IMR-90 (cell line): ENCODE data around the gene NTN4. TPM values are rescaled to one million over a fixed set of nuclear protein-coding genes. Genes with fewer than 3 reads are reported as not detected.

Source experiments
- ATAC-seq: fragments of 200-7000 bp; cut with Tn5 transposase; 2 replicates; pipeline ENCODE4 v1.9.1; 2020; ENCODE audit warnings: low read depth, mild to moderate bottlenecking, moderate library complexity
- BruUV-seq: library from RNA; stranded (reverse); fragments of 400-500 nt; replicated peaks from 2 replicates; lab custom pipeline; 2021; lab: Mats Ljungman, UMichigan
- CTCF ChIA-PET: fragments of 300-600 bp; formaldehyde crosslinking; extraction: SDS; loops from one replicate; lab custom pipeline; 2021; ENCODE audit warnings: antibody characterized with exemption; lab: Yijun Ruan, JAX
- POLR2A ChIA-PET: fragments of 300-600 bp; sonication (Branson Sonifier 250); formaldehyde crosslinking; loops from one replicate; lab custom pipeline; 2022; ENCODE audit warnings: antibody characterized with exemption; ENCODE audit not compliant: unreplicated experiment; lab: Charles Lee
- DNase-seq: peaks from one replicate; pipeline ENCODE4 v3.0.0; 2013
- H2AFZ ChIP-seq: replicated peaks from 2 replicates; pipeline ENCODE3; 2013; ENCODE audit warnings: low read length, mild to moderate bottlenecking; ENCODE audit not compliant: poor library complexity
- H2AK5ac ChIP-seq: 2 replicates; pipeline ENCODE4 v1.6.1; 2013; ENCODE audit warnings: low read depth, low read length, inconsistent platforms
- H2AK9ac ChIP-seq: replicated peaks from 2 replicates; pipeline ENCODE3; 2013; ENCODE audit warnings: mild to moderate bottlenecking, low read depth, low read length, moderate library complexity; ENCODE audit not compliant: poor library complexity
- H2BK120ac ChIP-seq: 2 replicates; pipeline ENCODE4 v1.6.1; 2013; ENCODE audit warnings: low read depth, low read length, inconsistent platforms
- H2BK15ac ChIP-seq: 3 replicates; pipeline ENCODE4 v1.6.1; 2013; ENCODE audit warnings: low read depth, low read length, inconsistent platforms
- H2BK20ac ChIP-seq: 2 replicates; pipeline ENCODE4 v1.6.1; 2013; ENCODE audit warnings: low read depth, mild to moderate bottlenecking, inconsistent platforms, low read length, moderate library complexity
- H2BK5ac ChIP-seq: 2 replicates; pipeline ENCODE4 v1.6.1; 2013; ENCODE audit warnings: mild to moderate bottlenecking, low read depth, low read length, inconsistent platforms; ENCODE audit not compliant: poor library complexity, severe bottlenecking
- H3K14ac ChIP-seq: replicated peaks from 2 replicates; pipeline ENCODE4 v1.6.1; 2013; ENCODE audit warnings: low read depth, low read length, inconsistent platforms
- H3K18ac ChIP-seq: 2 replicates; pipeline ENCODE4 v1.6.1; 2013; ENCODE audit warnings: low read depth, low read length, control low read depth
- H3K23ac ChIP-seq: 2 replicates; pipeline ENCODE4 v1.6.1; 2013; ENCODE audit warnings: low read depth, low read length, inconsistent platforms
- H3K27ac ChIP-seq: 2 replicates; pipeline ENCODE4 v1.5.1; 2013; ENCODE audit warnings: mild to moderate bottlenecking, control low read depth, low read length; ENCODE audit not compliant: insufficient read depth
- H3K27me3 ChIP-seq: 2 replicates; pipeline ENCODE4 v1.6.1; 2013; ENCODE audit warnings: low read length; ENCODE audit not compliant: control insufficient read depth, insufficient read depth
- H3K36me3 ChIP-seq: 2 replicates; pipeline ENCODE4 v1.6.1; 2013; ENCODE audit warnings: low read length, mixed read lengths; ENCODE audit not compliant: control insufficient read depth, insufficient read depth
- H3K4ac ChIP-seq: 2 replicates; pipeline ENCODE4 v1.6.1; 2013; ENCODE audit warnings: low read depth, low read length, inconsistent platforms
- H3K4me1 ChIP-seq: 2 replicates; pipeline ENCODE4 v1.6.1; 2013; ENCODE audit warnings: low read length, mixed read lengths; ENCODE audit not compliant: control insufficient read depth, insufficient read depth
- H3K4me2 ChIP-seq: 2 replicates; pipeline ENCODE4 v1.6.1; 2013; ENCODE audit warnings: low read depth, mild to moderate bottlenecking, control low read depth, low read length, moderate library complexity
- H3K4me3 ChIP-seq: 2 replicates; pipeline ENCODE4 v1.5.1; 2013; ENCODE audit warnings: low read depth, mild to moderate bottlenecking, control low read depth, low read length, moderate library complexity; ENCODE audit not compliant: insufficient read depth
- H3K56ac ChIP-seq: 2 replicates; pipeline ENCODE4 v1.6.1; 2013; ENCODE audit warnings: low read length, inconsistent platforms; ENCODE audit not compliant: insufficient read depth; ENCODE audit errors: extremely low read depth
- H3K79me1 ChIP-seq, 2 experiments: 2 replicates each; pipeline ENCODE4 v1.6.1; 2013; ENCODE audit warnings: low read length in 2 of 2, inconsistent platforms in 1 of 2, low read depth in 1 of 2
- H3K9ac ChIP-seq: 2 replicates; pipeline ENCODE4 v1.6.1; 2013; ENCODE audit warnings: low read depth, low read length, control low read depth
- H3K9me1 ChIP-seq: 2 replicates; pipeline ENCODE4 v1.6.1; 2013; ENCODE audit warnings: low read length, inconsistent platforms; ENCODE audit not compliant: insufficient read depth
- H3K9me3 ChIP-seq: 2 replicates; pipeline ENCODE4 v1.6.1; 2013; ENCODE audit warnings: low read length; ENCODE audit not compliant: control insufficient read depth, insufficient read depth
- H4K20me1 ChIP-seq: 2 replicates; pipeline ENCODE4 v1.6.1; 2013; ENCODE audit warnings: low read length, inconsistent platforms; ENCODE audit not compliant: insufficient read depth
- H4K5ac ChIP-seq: 2 replicates; pipeline ENCODE4 v1.6.1; 2013; ENCODE audit warnings: mild to moderate bottlenecking, low read depth, low read length, control low read depth
- H4K8ac ChIP-seq, 2 experiments: 2 replicates each; pipeline ENCODE4 v1.6.1; 2013; ENCODE audit warnings: low read depth in 2 of 2, low read length in 2 of 2, control low read depth in 1 of 2, inconsistent platforms in 1 of 2
- H4K91ac ChIP-seq: 2 replicates; pipeline ENCODE4 v1.6.1; 2013; ENCODE audit warnings: low read depth, low read length, inconsistent platforms; ENCODE audit not compliant: insufficient read depth
- BHLHE40 ChIP-seq: fragments of 150-350 bp; IDR thresholded peaks from 2 replicates; pipeline ENCODE4 v1.6.1; 2016; ENCODE audit warnings: mild to moderate bottlenecking, low read depth, low read length
- CEBPB ChIP-seq: IDR thresholded peaks from 2 replicates; pipeline ENCODE4 v1.6.1; 2012; ENCODE audit warnings: low read depth, low read length, improper control_type of control experiment
- CHD1 ChIP-seq: IDR thresholded peaks from 2 replicates; pipeline ENCODE4 v1.6.1; 2012; ENCODE audit warnings: low read depth, low read length, improper control_type of control experiment
- ELK1 ChIP-seq: fragments of 150-350 bp; IDR thresholded peaks from 2 replicates; pipeline ENCODE4 v1.6.1; 2016; ENCODE audit warnings: low read depth, mild to moderate bottlenecking, low read length, moderate library complexity, borderline replicate concordance
- FOS ChIP-seq: fragments of 150-350 bp; IDR thresholded peaks from 2 replicates; pipeline ENCODE4 v1.6.1; 2016; ENCODE audit warnings: low read depth, low read length
- MAFK ChIP-seq: IDR thresholded peaks from 2 replicates; pipeline ENCODE4 v1.6.1; 2012; ENCODE audit warnings: low read depth, low read length, improper control_type of control experiment
- MAZ ChIP-seq: IDR thresholded peaks from 2 replicates; pipeline ENCODE4 v1.6.1; 2012; ENCODE audit warnings: low read depth, mild to moderate bottlenecking, low read length, improper control_type of control experiment, moderate library complexity, borderline replicate concordance
- MXI1 ChIP-seq: IDR thresholded peaks from 2 replicates; pipeline ENCODE4 v1.6.1; 2012; ENCODE audit warnings: low read depth, mild to moderate bottlenecking, low read length, moderate library complexity, borderline replicate concordance
- NFE2L2 ChIP-seq: fragments of 150-350 bp; IDR thresholded peaks from 2 replicates; pipeline ENCODE4 v1.6.1; 2016; ENCODE audit warnings: low read depth, mild to moderate bottlenecking, low read length
- POLR2A ChIP-seq: IDR thresholded peaks from 2 replicates; pipeline ENCODE4 v1.6.1; 2012; ENCODE audit warnings: mild to moderate bottlenecking, low read depth, low read length
- RAD21 ChIP-seq: IDR thresholded peaks from 2 replicates; pipeline ENCODE4 v1.6.1; 2012; ENCODE audit warnings: low read length, improper control_type of control experiment
- RCOR1 ChIP-seq: IDR thresholded peaks from 2 replicates; pipeline ENCODE4 v1.6.1; 2012; ENCODE audit warnings: mild to moderate bottlenecking, low read length, improper control_type of control experiment; ENCODE audit not compliant: insufficient replicate concordance
- RFX5 ChIP-seq: IDR thresholded peaks from 2 replicates; pipeline ENCODE4 v1.8.0; 2012; ENCODE audit warnings: low read depth, mild to moderate bottlenecking, low read length, moderate library complexity
- SMC3 ChIP-seq: fragments of 150-350 bp; IDR thresholded peaks from 2 replicates; pipeline ENCODE4 v1.6.1; 2016; ENCODE audit warnings: low read depth, mild to moderate bottlenecking, antibody characterized with exemption, low read length, moderate library complexity
- USF2 ChIP-seq: fragments of 150-350 bp; IDR thresholded peaks from 2 replicates; pipeline ENCODE4 v1.6.1; 2017; ENCODE audit warnings: mild to moderate bottlenecking, antibody characterized with exemption, low read length, low read depth
- WGBS, 2 experiments: methylation state at CpG; one replicate each; pipeline versions ENCODE4 v1.1.5 to v1.1.7; 2013; ENCODE audit warnings: missing lambda C conversion rate in 2 of 2; ENCODE audit not compliant: insufficient read length in 1 of 2; ENCODE audit errors: extremely low coverage in 2 of 2; 5-methylcytosine and 5-hydroxymethylcytosine counted together
- dilution Hi-C: fragments of 300-500 bp; cut with HindIII; formaldehyde crosslinking; loops from one replicate; pipeline ENCODE4 v1.14.3; 2018; ENCODE audit warnings: low sequenced_read_pairs; ENCODE audit not compliant: unreplicated experiment
- in situ Hi-C: fragments of 300-500 bp; cut with MboI; formaldehyde crosslinking; loops from 3 replicates; pipeline ENCODE4 v1.14.3; 2019; ENCODE audit warnings: low sequenced_read_pairs, inconsistent platforms, mixed read lengths
- intact Hi-C: fragments of 100-400 bp; cut with micrococcal nuclease; formaldehyde crosslinking; loops from 2 replicates; pipeline ENCODE4 v1.10.0; 2022
- polyA plus RNA-seq, 3 experiments: library from polyadenylated mRNA; depleted of rRNA; stranded (reverse); fragments of >200 nt; gene quantifications; 2 replicates each; pipeline ENCODE4 v1.2.3, GENCODE V29; 2012; ENCODE audit warnings: low replicate concordance in 1 of 3
- total RNA-seq: library from RNA; depleted of rRNA; stranded (reverse); fragments of >200 nt; gene quantifications from 2 replicates; pipeline ENCODE4 v1.2.3, GENCODE V29; 2012

Gene NTN4
- total and polyA plus RNA-seq, 2 of the 4 experiments (the other 2 are of a cell fraction): 54.6 to 56.6 TPM

- TF ChIP-seq ELK1: no peak
- no peak for TF ChIP-seq RFX5
Observed at GRCh38 chr12:95646781-95647190, 143.8 kb downstream of the NTN4 start (continued).

- Histone ChIP-seq H2AK5ac (peak overlapping the region; percentile 81), H2BK20ac (peak overlapping the region; percentile 95), H3K9me3 (no peaks in the 10 kb centered on the region), H3K4me2 (no peak overlapping the region), H2BK15ac (peak overlapping the region; percentile 73; the same call in 2 of the 3 replicates), H3K9ac (no peak overlapping the region), H4K91ac (peak overlapping the region; percentile 84), H2AK9ac (no peak overlapping the region), H2AFZ (peak overlapping the region; percentile 35), H4K8ac (peak overlapping the region; percentile 41 to 45; a peak in 3 of 4 replicates), H3K14ac (peak overlapping the region; percentile 53), H3K4ac (peak overlapping the region; percentile 86), H3K9me1 (peaks cover 17% of the 10 kb centered on the region), H3K56ac (no peak overlapping the region), H4K5ac (peak overlapping the region; percentile 45), H3K27ac (no peak overlapping the region), H3K23ac (0 out of 2 replicates have a peak overlapping the region, but pooled peaks have one; percentile 14), H3K18ac (peak overlapping the region; percentile 21), H3K27me3 (no peaks in the 10 kb centered on the region), H3K4me3 (no peak overlapping the region), H3K4me1 (peaks cover 13% of the 10 kb centered on the region), H2BK120ac (peak overlapping the region; percentile 94), H4K20me1 (no peaks in the 10 kb centered on the region), H3K36me3 (no peaks in the 10 kb centered on the region), H3K79me1 (peaks cover 0 to 6% of the 10 kb centered on the region in 2 experiments; a peak in 2 of 4 replicates), H2BK5ac (no peak overlapping the region)
- DNase-seq: no peak
- ChIA-PET POLR2A (no interaction called here), CTCF (interaction anchor here (1.1 kb wide), 1 partner anchor 8 kb away, joined by 4 read pairs; no protein-coding TSS in a partner anchor)
- BruUV-seq: no TSS peak
- TF ChIP-seq MXI1: no peak
- TF ChIP-seq MAFK: no peak
- no peak for TF ChIP-seq USF2
- no peak for TF ChIP-seq RFX5
- no peak for TF ChIP-seq FOS
- no peak for TF ChIP-seq MAZ
- TF ChIP-seq CHD1: no peak
- TF ChIP-seq BHLHE40: no peak
- TF ChIP-seq RCOR1: no peak
- TF ChIP-seq ELK1: no peak
- no peak for TF ChIP-seq POLR2A
- no peak for TF ChIP-seq RAD21
- TF ChIP-seq SMC3: no peak
- no peak for TF ChIP-seq CEBPB
- no peak for TF ChIP-seq NFE2L2
- no peak for ATAC-seq
- WGBS, 2 experiments: no CpG with 5 or more reads among the region's 4 CpGs
- in situ Hi-C loops (no loop called here), intact Hi-C loops (no loop called here), dilution Hi-C loops (no loop called here)
Observed at GRCh38 chr12:95643256-95643655, 147.3 kb downstream of the NTN4 start.
